HG03095 (cell line): ENCODE data around the gene RPS25.
"Not testable (repeated sequence)": the region's sequence is repeated elsewhere in the genome, so short reads cannot be mapped to it uniquely, and the experiment has no call there.

Experiments
- ATAC-seq: cut with Tn5 transposase; IDR thresholded peaks from one replicate; pipeline ENCODE4 v1.9.1; 2021; ENCODE audit warnings: moderate library complexity; ENCODE audit not compliant: unreplicated experiment

RPS25 gene

GRCh38 chr11:119039471-119039870, 21.3 kb upstream of the RPS25 start:
- not testable (repeated sequence) for ATAC-seq

GRCh38 chr11:119038884-119039283, 20.7 kb upstream of the RPS25 start:
- ATAC-seq, result no peak

GRCh38 chr11:119034813-119035212, 16.7 kb upstream of the RPS25 start:
- no peak for ATAC-seq

GRCh38 chr11:119033421-119033820, 15.3 kb upstream of the RPS25 start:
- ATAC-seq, result not testable (repeated sequence)

GRCh38 chr11:119031912-119032280, 13.8 kb upstream of the RPS25 start:
- no peak for ATAC-seq

- ATAC-seq, result peak; percentile 78
Observed at GRCh38 chr11:119030329-119031047, 12.3 kb upstream of the RPS25 start, which contains the start of gene SLC37A4. TSS of gene SLC37A4 (minus strand) at chr11:119030877.

- ATAC-seq, result peak; percentile 8
Observed at GRCh38 chr11:119030029-119030328, 11.8 kb upstream of the RPS25 start.

- peak; percentile 2 for ATAC-seq
Observed at GRCh38 chr11:119029340-119030028, 11.3 kb upstream of the RPS25 start.

- no peak for ATAC-seq
Observed at GRCh38 chr11:119029069-119029339, 10.9 kb upstream of the RPS25 start.

- ATAC-seq, result no peak
Observed at GRCh38 chr11:119028346-119029068, 10.4 kb upstream of the RPS25 start.

- no peak for ATAC-seq
Observed at GRCh38 chr11:119027561-119028345, 9.6 kb upstream of the RPS25 start.

GRCh38 chr11:119026970-119027369, 8.8 kb upstream of the RPS25 start:
- no peak for ATAC-seq

GRCh38 chr11:119025978-119026766, 8.0 kb upstream of the RPS25 start:
- no peak for ATAC-seq

GRCh38 chr11:119025541-119025940, 7.4 kb upstream of the RPS25 start:
- ATAC-seq, result no peak

- ATAC-seq, result no peak
Observed at GRCh38 chr11:119025099-119025473, 6.9 kb upstream of the RPS25 start.

- no peak for ATAC-seq
Observed at GRCh38 chr11:119024430-119025098, 6.4 kb upstream of the RPS25 start.

- ATAC-seq, result no peak
Observed at GRCh38 chr11:119023741-119024140, 5.6 kb upstream of the RPS25 start.

- ATAC-seq, result no peak
Observed at GRCh38 chr11:119021631-119022030, 3.5 kb upstream of the RPS25 start.

GRCh38 chr11:119019996-119020395, 1.9 kb upstream of the RPS25 start:
- ATAC-seq, result no peak

GRCh38 chr11:119017377-119017776, 766 bp downstream of the RPS25 start:
- not testable (repeated sequence) for ATAC-seq
